DMS153 (cell line): ENCODE measurements around the gene GSS.

Experiments used
- DNase-seq: peaks from one replicate; lab custom pipeline; 2025; lab: John Stamatoyannopoulos, UW

The GSS gene

GRCh38 chr20:34978092-34978744, 22.6 kb upstream of the GSS start:
- DNase-seq: no peak

- no peak for DNase-seq
Observed at GRCh38 chr20:34977365-34978091, 21.9 kb upstream of the GSS start.

DNA sequence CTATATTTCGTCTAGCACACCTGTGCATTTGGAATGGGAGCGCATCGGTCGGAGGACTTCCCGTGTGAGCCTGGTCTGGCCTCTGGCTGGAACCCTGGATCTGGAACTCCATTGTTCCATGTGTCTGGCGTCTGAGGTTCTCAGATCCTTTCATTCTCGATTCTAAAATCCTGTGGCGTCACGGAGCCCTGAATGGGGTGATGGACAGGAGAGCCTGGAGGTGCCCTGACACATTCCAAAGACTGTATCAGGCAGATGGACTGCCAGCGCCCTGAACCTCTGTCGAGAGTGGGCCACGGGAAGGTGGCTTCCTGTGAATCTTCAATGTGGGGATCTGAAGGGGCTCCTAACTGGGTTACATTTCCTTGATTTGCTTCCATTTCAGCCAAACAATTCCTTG, 20.7 kb upstream of the GSS start:
- DNase-seq: no peak

DNA sequence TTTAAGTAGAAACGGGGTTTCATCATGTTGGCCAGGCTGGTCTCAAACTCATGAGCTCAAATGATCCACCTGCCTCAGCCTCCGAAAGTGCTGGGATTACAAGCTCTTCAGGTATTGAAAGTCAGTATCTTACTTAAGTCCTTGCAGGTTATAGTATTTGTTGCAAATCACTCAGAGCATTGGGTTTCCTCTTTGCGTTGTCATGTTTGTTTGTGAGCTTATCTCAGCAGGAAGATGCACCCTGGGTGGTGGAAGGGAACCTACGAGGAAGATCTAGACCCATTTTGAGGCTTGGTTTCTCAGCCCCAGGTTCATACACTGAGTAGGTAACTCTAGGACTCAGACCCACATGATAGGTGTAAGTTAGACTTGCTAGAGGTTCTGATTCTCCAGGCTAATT, 18.6 kb upstream of the GSS start:
- DNase-seq: no peak

GRCh38 chr20:34971561-34972235, 16.1 kb upstream of the GSS start:
- DNase-seq: no peak

- DNase-seq: no peak
Observed at GRCh38 chr20:34970846-34971560, 15.4 kb upstream of the GSS start.

DNA sequence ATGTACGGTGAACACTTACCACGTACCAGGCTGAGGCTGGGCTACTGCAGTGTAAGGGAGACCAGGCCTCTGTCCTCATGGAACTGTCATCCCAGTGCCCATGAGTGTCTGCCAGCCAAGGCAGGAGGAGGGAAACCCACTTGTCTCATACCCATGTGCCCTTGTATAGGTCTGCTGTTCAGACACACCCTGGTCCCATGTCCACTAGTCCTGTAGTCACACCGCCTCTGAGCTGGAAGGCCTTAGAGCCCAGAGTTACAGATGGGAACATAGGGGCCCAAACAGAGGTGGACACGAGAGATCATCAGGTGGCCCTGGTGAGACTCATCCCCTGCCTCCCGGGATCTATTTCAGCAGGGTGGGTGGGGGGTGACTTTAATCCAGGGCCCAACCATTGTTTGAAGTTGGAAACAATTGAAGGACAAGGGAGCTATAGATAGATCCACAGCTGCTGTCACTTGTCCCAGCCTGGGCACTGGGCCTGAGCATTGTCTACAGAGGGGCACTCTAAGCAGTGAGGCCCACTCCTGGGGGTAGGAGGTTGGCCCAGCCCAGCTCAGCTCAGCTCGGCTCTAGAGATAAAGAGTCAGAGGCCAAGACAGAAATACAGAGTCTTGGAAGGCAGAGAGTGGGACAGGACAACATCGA, 14.7 kb upstream of the GSS start:
- DNase-seq: no peak

DNA sequence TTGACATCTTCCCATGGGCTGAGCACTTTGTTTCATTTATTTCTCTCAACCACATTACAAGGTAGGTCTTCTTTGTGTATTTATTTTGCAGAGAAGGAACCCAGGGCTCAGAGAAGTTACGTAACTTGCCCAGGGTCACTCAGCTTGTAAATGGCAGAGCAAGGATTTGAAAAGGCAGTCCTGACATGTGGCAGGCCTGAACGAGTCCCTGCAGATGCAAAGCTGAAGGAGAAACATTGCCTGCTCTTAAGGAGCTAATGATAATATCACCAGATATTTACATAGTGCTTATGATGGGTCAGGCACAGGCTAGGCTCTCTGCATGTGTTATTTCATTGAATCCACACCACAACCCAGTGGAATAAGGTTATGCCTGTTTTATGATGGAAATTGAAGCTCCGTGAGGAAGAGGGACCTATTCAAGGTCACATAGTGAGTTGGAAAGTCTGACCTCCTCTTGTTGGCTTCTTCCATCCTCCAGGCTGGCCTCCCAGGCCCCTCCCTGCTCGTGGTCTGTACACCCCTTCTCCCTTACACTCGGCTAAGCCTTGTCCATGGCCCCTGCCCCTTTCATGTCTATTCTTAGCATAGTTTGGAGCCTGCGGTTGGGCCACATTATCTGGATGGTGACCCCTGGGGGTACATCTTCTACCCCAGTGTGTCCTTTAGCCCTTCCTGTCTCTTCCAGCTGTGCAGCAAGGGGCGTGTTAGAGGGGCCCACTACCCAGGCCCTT, 12.6 kb upstream of the GSS start:
- DNase-seq: no peak

GRCh38 chr20:34967421-34967820, 11.8 kb upstream of the GSS start:
- DNase-seq: no peak

DNA sequence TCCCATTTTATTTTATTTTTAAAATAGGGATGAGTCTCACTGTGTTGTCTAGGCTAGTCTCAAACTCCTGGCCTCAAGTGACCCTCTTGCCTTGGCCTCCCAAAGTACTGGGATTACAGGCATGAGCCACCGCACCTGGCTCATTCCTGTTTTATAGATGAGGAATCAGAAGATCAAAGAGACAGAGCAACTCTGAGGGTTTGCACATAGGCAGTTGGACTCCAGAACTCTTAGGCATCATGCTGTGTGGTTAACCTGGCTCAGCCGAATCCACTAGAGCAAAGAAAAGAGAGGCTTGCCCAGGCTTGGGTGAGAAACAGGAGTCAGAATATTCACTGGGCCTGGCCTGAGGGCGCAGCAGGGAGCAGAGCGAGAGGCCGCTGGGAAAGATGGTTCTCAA, 9.4 kb upstream of the GSS start:
- no peak for DNase-seq

DNA sequence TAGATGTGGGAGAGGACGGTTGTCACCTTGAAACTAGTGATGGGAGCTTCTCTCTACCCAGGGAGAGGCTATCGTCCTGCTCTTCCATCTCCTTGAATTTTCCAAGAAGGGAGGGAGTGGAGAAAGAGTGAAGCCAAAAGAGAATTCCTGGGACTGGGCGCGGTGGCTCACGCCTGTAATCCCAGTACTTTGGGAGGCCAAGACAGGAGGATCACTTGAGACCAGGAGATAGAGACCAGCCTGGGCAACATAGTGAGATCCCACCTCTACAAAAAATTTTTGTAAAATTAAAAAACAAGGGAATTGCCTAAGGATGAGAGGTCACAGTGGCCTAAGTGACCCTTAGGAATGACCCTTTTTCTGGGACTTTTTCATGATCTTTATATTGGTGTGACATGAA, 8.9 kb upstream of the GSS start:
- no peak for DNase-seq

- DNase-seq: no peak
Observed at GRCh38 chr20:34956751-34957472, 1.3 kb upstream of the GSS start.

DNA sequence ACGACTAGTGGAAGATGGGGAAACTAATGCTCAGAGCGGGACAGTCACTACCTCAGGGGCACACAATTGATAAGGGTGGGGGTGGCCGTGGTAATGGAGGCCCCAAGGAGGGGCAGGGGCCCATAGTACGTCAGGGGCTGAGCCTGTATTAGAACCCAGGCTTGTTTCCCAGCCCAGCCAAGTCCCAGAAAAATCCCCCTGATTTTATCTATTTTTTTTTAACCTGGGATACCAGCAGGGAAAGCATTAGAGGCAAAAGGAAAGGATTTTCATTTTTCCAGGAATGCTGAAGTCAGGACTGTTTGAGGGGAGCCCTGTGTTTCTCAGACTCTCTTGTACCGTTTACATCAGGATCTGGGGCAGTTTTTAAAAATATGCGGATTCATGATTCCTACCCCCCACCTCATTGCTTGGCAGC, 444 bp upstream of the GSS start:
- no peak for DNase-seq

DNA sequence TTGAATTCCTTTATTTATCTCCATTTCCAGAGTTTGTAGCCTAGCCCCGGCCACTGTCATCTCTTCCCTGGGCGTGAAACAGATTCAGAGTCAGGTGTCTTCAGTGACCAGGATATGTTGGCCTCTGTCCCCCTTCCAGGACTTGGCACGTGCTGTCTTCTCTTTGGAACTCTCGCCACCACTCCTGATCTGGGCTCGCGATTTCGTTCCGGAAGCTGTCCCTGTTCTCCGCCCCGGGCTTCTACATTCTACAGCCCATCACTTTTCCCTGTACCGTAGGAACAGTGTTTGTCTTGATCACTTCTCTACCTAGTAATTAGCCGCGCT, 739 bp downstream of the GSS start:
- no peak for DNase-seq

DNA sequence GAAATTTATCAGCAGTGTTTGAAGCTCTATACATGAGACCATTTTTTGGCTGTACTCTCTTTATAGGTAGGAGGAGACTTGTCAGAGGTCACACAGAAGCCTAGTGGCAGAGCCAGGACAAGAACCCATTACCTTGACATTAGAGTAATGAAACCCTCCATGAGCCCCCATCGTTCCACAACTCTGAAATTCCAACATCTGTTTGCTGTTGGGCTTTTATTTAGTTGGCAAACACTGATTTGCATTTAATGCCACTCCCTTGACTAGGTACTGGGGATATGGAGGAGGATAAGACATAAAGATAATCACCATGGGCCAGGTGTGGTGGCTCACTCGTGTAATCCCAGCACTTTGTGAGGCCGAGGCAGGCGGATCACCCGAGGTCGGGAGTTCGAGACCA, 1.6 kb downstream of the GSS start:
- DNase-seq: no peak

DNA sequence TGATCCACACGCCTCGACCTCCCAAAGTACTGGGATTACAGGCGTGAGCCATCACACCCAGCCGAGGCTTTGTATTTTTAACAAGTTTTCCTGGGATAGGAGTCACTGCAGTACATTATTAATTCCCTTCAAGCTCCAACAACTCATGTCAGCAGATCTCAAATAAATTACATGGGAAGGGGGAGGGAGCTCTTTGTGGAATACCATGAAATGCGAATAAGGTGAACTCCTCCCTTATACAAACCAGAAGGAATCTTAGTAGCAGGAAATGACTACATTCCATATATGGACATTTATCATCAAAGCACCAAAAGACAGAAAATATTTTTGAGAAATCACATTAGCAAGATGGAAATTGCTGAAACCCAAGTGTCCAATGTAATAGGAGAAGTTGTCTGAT, 2.9 kb downstream of the GSS start:
- no peak for DNase-seq

GRCh38 chr20:34951652-34952051, 4.0 kb downstream of the GSS start:
- no peak for DNase-seq

DNA sequence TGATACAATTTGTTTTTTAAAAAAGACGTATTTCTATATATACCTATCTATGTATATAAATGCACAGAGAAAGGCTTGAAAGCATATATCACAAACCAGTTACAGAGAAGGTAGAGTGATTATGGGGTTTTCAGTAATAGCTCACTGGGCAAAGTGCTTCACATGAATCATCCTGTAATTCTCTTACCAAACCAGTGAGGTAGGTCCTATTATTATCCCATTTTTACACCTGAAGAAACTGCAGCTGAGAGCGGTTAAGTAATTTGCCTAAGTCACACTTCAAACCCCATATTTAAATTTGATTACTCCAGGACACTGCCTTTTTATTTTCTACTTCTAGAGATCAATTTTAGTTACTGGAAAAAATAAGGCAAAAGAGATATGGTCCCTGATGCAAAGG, 4.4 kb downstream of the GSS start:
- no peak for DNase-seq

- no peak for DNase-seq
Observed at GRCh38 chr20:34949120-34949519, 6.5 kb downstream of the GSS start.

GRCh38 chr20:34948030-34948429, 7.6 kb downstream of the GSS start:
- no peak for DNase-seq

DNA sequence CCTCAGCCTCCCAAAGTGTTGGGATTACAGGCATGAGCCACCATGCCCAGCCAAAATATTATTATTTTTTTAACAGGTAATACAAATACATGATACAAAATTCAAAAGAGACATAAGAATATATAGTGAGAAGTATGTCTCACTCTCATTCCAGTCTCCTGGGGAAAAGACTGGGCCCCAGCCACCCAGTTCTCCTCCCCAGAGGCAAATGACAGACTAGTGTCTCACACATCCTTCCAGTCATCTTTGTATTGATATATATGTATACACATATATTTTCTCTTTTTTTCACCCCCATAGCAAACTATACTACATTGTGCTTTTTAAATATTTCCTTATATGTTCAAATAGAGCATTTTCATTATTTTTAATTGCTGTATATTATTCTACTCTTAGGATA, 8.3 kb downstream of the GSS start:
- no peak for DNase-seq
